HG03159 (cell line): Measurements from ENCODE around the gene CELF1.
"Not testable (repeated sequence)": the region's sequence is repeated elsewhere in the genome, so short reads cannot be mapped to it uniquely, and the experiment has no call there.

ENCODE experiments used
- ATAC-seq: cut with Tn5 transposase; IDR thresholded peaks from one replicate; pipeline ENCODE4 v1.9.1; 2021; ENCODE audit warnings: mild to moderate bottlenecking, moderate library complexity; ENCODE audit not compliant: unreplicated experiment

Gene CELF1

GRCh38 chr11:47545298-47545697 lies 7.6 kb downstream of the CELF1 start:
- no peak for ATAC-seq

- ATAC-seq, result no peak
Observed at GRCh38 chr11:47541070-47541469, 11.9 kb downstream of the CELF1 start.

- ATAC-seq, result no peak
Observed at GRCh38 chr11:47539681-47540039, 13.3 kb downstream of the CELF1 start.

- no peak for ATAC-seq
Observed at GRCh38 chr11:47538741-47539565, 14.0 kb downstream of the CELF1 start.

- no peak for ATAC-seq
Observed at GRCh38 chr11:47536915-47537314, 16.0 kb downstream of the CELF1 start.

- ATAC-seq, result no peak
Observed at GRCh38 chr11:47534704-47535251, 18.2 kb downstream of the CELF1 start.

GRCh38 chr11:47533690-47534151 lies 19.2 kb downstream of the CELF1 start:
- ATAC-seq, result no peak

GRCh38 chr11:47532597-47533213 lies 20.2 kb downstream of the CELF1 start:
- ATAC-seq, result no peak

- no peak for ATAC-seq
Observed at GRCh38 chr11:47531666-47532065, 21.3 kb downstream of the CELF1 start.

- ATAC-seq, result not testable (repeated sequence)
Observed at GRCh38 chr11:47530721-47531120, 22.2 kb downstream of the CELF1 start.

- no peak for ATAC-seq
Observed at GRCh38 chr11:47529951-47530350, 23.0 kb downstream of the CELF1 start.

- ATAC-seq, result no peak
Observed at GRCh38 chr11:47527186-47527585, 25.7 kb downstream of the CELF1 start.

GRCh38 chr11:47526032-47526431 lies 26.9 kb downstream of the CELF1 start:
- not testable (repeated sequence) for ATAC-seq

GRCh38 chr11:47524291-47524874 lies 28.5 kb downstream of the CELF1 start:
- peak; percentile 12 for ATAC-seq

- peak; percentile 53 for ATAC-seq
Observed at GRCh38 chr11:47523490-47524225, 29.3 kb downstream of the CELF1 start.

GRCh38 chr11:47518212-47518964 lies 34.5 kb downstream of the CELF1 start:
- ATAC-seq, result no peak

- no peak for ATAC-seq
Observed at GRCh38 chr11:47516984-47517853, 35.7 kb downstream of the CELF1 start.

GRCh38 chr11:47516155-47516554 lies 36.8 kb downstream of the CELF1 start:
- no peak for ATAC-seq
